ENCODE results near the gene LAMA4.
"Not testable (repeated sequence)": the region's sequence is repeated elsewhere in the genome, so short reads cannot be mapped to it uniquely, and the experiment has no call there.

The LAMA4 gene

GRCh38 chr6:112150363-112150762, 104.0 kb downstream of the LAMA4 start:
- no peak for FAIRE-seq

GRCh38 chr6:112149719-112150263, 104.6 kb downstream of the LAMA4 start:
- no peak for DNase-seq (ENCODE audit: low spot score)

More at GRCh38 chr6:112150363-112150762, 104.0 kb downstream of the LAMA4 start:
- DNase-seq (ENCODE audit: low spot score), result no peak

GRCh38 chr6:112149236-112149635, 105.1 kb downstream of the LAMA4 start:
- FAIRE-seq (no peak), DNase-seq (ENCODE audit: low spot score) (no peak)

More at GRCh38 chr6:112149719-112150263, 104.6 kb downstream of the LAMA4 start:
- no peak for FAIRE-seq

GRCh38 chr6:112148103-112148502, 106.3 kb downstream of the LAMA4 start:
- no peak for FAIRE-seq
- DNase-seq (ENCODE audit: low spot score), result no peak

- FAIRE-seq (no peak), DNase-seq (ENCODE audit: low spot score) (no peak)
Observed at GRCh38 chr6:112145080-112145573, 109.2 kb downstream of the LAMA4 start.

- DNase-seq (ENCODE audit: low spot score) (no peak), FAIRE-seq (no peak)
Observed at GRCh38 chr6:112144145-112144926, 110.0 kb downstream of the LAMA4 start.

GRCh38 chr6:112141707-112142106, 112.7 kb downstream of the LAMA4 start:
- no peak for DNase-seq (ENCODE audit: low spot score)
- no peak for FAIRE-seq

GRCh38 chr6:112139052-112139451, 115.3 kb downstream of the LAMA4 start:
- DNase-seq (ENCODE audit: low spot score), result no peak

GRCh38 chr6:112130878-112131277, 123.5 kb downstream of the LAMA4 start:
- no peak for DNase-seq (ENCODE audit: low spot score)
- no peak for FAIRE-seq

More at GRCh38 chr6:112139052-112139451, 115.3 kb downstream of the LAMA4 start:
- no peak for FAIRE-seq

GRCh38 chr6:112128208-112128607, 126.2 kb downstream of the LAMA4 start:
- DNase-seq (ENCODE audit: low spot score) (no peak), FAIRE-seq (no peak)

- DNase-seq (ENCODE audit: low spot score) (no peak), FAIRE-seq (no peak)
Observed at GRCh38 chr6:112123982-112124381, 130.4 kb downstream of the LAMA4 start.

GRCh38 chr6:112122756-112123155, 131.6 kb downstream of the LAMA4 start:
- DNase-seq (ENCODE audit: low spot score), result no peak
- no peak for FAIRE-seq

- no peak for FAIRE-seq
Observed at GRCh38 chr6:112118034-112118433, 136.3 kb downstream of the LAMA4 start.

GRCh38 chr6:112117554-112117953, 136.8 kb downstream of the LAMA4 start:
- peak; percentile 70 for DNase-seq (ENCODE audit: low spot score)
- FAIRE-seq, result peak; percentile 44

More at GRCh38 chr6:112118034-112118433, 136.3 kb downstream of the LAMA4 start:
- DNase-seq (ENCODE audit: low spot score), result no peak

- DNase-seq (ENCODE audit: low spot score), result no peak
- no peak for FAIRE-seq
Observed at GRCh38 chr6:112116221-112116620, 138.1 kb downstream of the LAMA4 start.

- no peak for FAIRE-seq
Observed at GRCh38 chr6:112114577-112115223, 139.7 kb downstream of the LAMA4 start.

GRCh38 chr6:112113918-112114317, 140.4 kb downstream of the LAMA4 start:
- no peak for FAIRE-seq

More at GRCh38 chr6:112114577-112115223, 139.7 kb downstream of the LAMA4 start:
- no peak for DNase-seq (ENCODE audit: low spot score)

GRCh38 chr6:112113431-112113830, 140.9 kb downstream of the LAMA4 start:
- no peak for FAIRE-seq
- no peak for DNase-seq (ENCODE audit: low spot score)

More at GRCh38 chr6:112113918-112114317, 140.4 kb downstream of the LAMA4 start:
- no peak for DNase-seq (ENCODE audit: low spot score)

GRCh38 chr6:112109262-112109661, 145.1 kb downstream of the LAMA4 start:
- no peak for FAIRE-seq
- no peak for DNase-seq (ENCODE audit: low spot score)

GRCh38 chr6:112106562-112106961, 147.8 kb downstream of the LAMA4 start:
- FAIRE-seq (no peak), DNase-seq (ENCODE audit: low spot score) (no peak)

GRCh38 chr6:112106026-112106425, 148.3 kb downstream of the LAMA4 start:
- not testable (repeated sequence) for FAIRE-seq; DNase-seq (ENCODE audit: low spot score)

- no peak for FAIRE-seq
- no peak for DNase-seq (ENCODE audit: low spot score)
Observed at GRCh38 chr6:112100561-112100960, 153.8 kb downstream of the LAMA4 start.

Data from RCC 7860 (cell line).